Transverse colon (tissue), 4 donors: ENCODE results near the gene BHLHE40. TPM values are rescaled to one million over a fixed set of nuclear protein-coding genes. Genes with fewer than 3 reads are reported as not detected.

Experiments
- DNase-seq: peaks from one replicate; pipeline ENCODE4 v3.0.0-alpha.2; 2019
- H3K27ac ChIP-seq, 4 donors: fragments of 200-600 bp; sonication (generic); 2 replicates each; pipeline ENCODE4 v1.5.1; 2016 to 2018; ENCODE audit warnings: inconsistent platforms in 4 of 4
- H3K27me3 ChIP-seq: fragments of 200-600 bp; sonication (generic); 2 replicates; pipeline ENCODE4 v1.5.1; 2017; ENCODE audit warnings: inconsistent platforms
- H3K36me3 ChIP-seq, 4 donors: fragments of 200-600 bp; sonication (generic); 2 replicates each; pipeline ENCODE4 v1.5.1; 2017 to 2019; ENCODE audit warnings: inconsistent platforms in 4 of 4
- H3K4me1 ChIP-seq, 4 donors: fragments of 200-600 bp; sonication (generic); 2 replicates each; pipeline ENCODE4 v1.5.1; 2017 to 2020; ENCODE audit warnings: inconsistent platforms in 4 of 4
- H3K4me3 ChIP-seq, 4 donors: fragments of 200-600 bp; sonication (generic); 1 replicate in 1 of 4; 2 replicates in 3 of 4; pipeline versions ENCODE4 v1.5.1 to v1.6.1; 2017 to 2019; ENCODE audit warnings: inconsistent platforms in 4 of 4
- H3K9me3 ChIP-seq, 2 donors: fragments of 200-600 bp; sonication (generic); 2 replicates each; pipeline ENCODE4 v1.5.1; 2017 to 2019; ENCODE audit warnings: inconsistent platforms in 2 of 2
- EP300 ChIP-seq: sonication (generic); formaldehyde crosslinking; IDR thresholded peaks from one replicate; pipeline ENCODE4 v1.6.1; 2017; ENCODE audit warnings: antibody characterized with exemption, low read depth
- POLR2A ChIP-seq: fragments of 450-650 bp; IDR thresholded peaks from one replicate; pipeline ENCODE4 v1.6.1; 2016; ENCODE audit warnings: antibody characterized with exemption, mild to moderate bottlenecking, moderate library complexity
- POLR2AphosphoS5 ChIP-seq, 3 donors: sonication (generic); formaldehyde crosslinking; IDR thresholded peaks; one replicate each; pipeline ENCODE4 v1.6.1; 2016; ENCODE audit warnings: antibody characterized with exemption in 3 of 3
- WGBS, 2 donors: methylation state at CpG; one replicate each; pipeline ENCODE4 v1.1.5; 2018; ENCODE audit warnings: low coverage in 1 of 2; 5-methylcytosine and 5-hydroxymethylcytosine counted together
- in situ Hi-C, 4 donors: fragments of 200-750 bp; cut with MboI; loops; one replicate each; pipeline versions ENCODE4 v1.15.0 to v1.15.1; 2017; ENCODE audit warnings: low sequenced_read_pairs in 3 of 4, low pct_ligation_motif_present in 1 of 4, low pct_unique_long_range_greater_than_20kb in 1 of 4
- intact Hi-C: fragments of 100-400 bp; cut with DNase I; formaldehyde crosslinking; loops from one replicate; pipeline ENCODE4 v1.15.1; 2023; ENCODE audit warnings: low total_unique reads
- total RNA-seq, 4 donors: library from RNA; depleted of rRNA; stranded (reverse); fragments of >200 nt; gene quantifications; one replicate each; pipeline ENCODE4 v1.1.0, GENCODE V29; 2016
- TF ChIP-seq, protein P1 (sequence below), 5 experiments: fragments of 200-600 bp in 3 of 5; fragments of 450-650 bp in 2 of 5; sonication (generic) in 3 of 5; IDR thresholded peaks; 1 replicate in 2 of 5; 2 replicates in 3 of 5; pipeline ENCODE4 v1.5.1; 2016 to 2017; ENCODE audit warnings: antibody characterized with exemption in 5 of 5, inconsistent platforms in 3 of 5, mild to moderate bottlenecking in 2 of 5, moderate library complexity in 1 of 5

BHLHE40 gene
- total RNA-seq, 4 donors from 2014 or later: 13.4 to 50.9 (median 18.0) TPM

DNA sequence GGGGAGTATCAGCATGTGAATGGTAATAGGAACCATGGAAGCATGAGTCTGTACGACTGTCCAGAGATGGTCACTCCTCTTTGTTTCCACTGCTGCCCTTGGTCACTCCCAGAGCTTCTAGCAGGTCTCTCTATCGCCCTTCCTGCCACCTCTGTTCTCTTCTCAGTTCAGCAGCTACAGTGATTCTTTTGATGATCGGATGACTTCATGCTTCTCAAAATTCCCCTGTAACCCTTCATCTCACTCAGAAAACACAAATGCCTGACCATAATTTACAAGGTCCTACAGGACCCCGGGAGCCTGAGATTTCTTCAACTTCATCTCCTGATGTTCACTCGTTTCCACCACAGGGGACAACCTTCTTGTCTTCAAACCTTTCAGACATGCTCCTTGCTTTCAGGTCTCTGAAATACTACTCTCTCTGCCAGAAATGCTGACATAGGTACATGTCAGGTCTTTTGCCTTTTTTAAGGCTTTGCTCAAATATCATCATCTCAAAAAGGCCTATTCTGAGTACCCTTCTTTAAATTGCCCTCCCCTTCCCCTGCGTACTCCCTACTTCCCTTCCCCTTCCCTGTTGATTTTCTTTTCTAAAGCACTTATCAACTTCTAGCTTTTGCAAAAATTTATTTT lies 42.1 kb upstream of the BHLHE40 start:
- H3K9me3 ChIP-seq: no peaks in the 10 kb centered on the region
- TF ChIP-seq POLR2A (no peak), EP300 (no peak), POLR2AphosphoS5 (IDR thresholded peaks at IDR 0.05) (no peak)
- TF ChIP-seq, protein P1, sequence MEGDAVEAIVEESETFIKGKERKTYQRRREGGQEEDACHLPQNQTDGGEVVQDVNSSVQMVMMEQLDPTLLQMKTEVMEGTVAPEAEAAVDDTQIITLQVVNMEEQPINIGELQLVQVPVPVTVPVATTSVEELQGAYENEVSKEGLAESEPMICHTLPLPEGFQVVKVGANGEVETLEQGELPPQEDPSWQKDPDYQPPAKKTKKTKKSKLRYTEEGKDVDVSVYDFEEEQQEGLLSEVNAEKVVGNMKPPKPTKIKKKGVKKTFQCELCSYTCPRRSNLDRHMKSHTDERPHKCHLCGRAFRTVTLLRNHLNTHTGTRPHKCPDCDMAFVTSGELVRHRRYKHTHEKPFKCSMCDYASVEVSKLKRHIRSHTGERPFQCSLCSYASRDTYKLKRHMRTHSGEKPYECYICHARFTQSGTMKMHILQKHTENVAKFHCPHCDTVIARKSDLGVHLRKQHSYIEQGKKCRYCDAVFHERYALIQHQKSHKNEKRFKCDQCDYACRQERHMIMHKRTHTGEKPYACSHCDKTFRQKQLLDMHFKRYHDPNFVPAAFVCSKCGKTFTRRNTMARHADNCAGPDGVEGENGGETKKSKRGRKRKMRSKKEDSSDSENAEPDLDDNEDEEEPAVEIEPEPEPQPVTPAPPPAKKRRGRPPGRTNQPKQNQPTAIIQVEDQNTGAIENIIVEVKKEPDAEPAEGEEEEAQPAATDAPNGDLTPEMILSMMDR (IDR thresholded peaks at IDR 0.05): no peak
- H3K4me3 ChIP-seq: no peak overlapping the region
- H3K4me1 ChIP-seq: no peaks in the 10 kb centered on the region
- DNase-seq: no peak
- H3K36me3 ChIP-seq: no peaks in the 10 kb centered on the region
- in situ Hi-C loops (no loop called here), intact Hi-C loops (no loop called here)
- H3K27me3 ChIP-seq: no peaks in the 10 kb centered on the region
- WGBS, 2 donors: 86 to 92% methylated on average over 2 to 6 of the region's 6 CpGs
- no peak overlapping the region for H3K27ac ChIP-seq

DNA sequence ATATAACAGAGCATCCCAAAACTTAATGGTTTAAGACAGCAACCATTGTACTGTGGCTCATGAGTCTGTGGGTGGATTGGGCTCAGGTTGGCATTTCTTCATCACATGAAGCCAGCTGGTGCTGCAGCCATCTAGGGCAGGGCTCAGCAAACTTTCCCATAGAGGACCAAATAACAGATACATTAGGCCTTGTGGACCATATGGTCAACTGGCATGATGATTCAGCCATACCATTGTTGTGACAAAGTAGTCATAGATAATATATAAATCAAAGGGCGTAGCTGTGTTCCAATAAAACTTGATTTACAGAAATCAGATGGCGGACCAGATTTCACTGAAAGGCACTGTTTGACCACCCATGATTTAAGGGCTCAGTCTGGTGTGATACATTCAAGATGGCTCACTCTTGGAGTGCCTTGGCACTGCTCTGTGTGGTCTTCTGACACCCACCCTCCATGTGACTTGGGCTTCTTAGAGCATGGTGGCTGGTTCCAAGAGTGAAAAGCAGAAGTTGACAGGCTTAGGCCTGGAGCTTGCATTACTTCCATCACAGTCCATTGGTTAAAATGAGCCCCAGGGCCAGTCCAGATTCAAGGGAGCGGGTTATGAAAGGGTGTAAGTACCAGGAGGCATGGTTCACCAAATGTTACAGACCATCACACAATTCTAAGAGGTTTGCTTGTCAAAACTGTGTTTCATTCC lies 40.8 kb upstream of the BHLHE40 start:
- H3K9me3 ChIP-seq: no peaks in the 10 kb centered on the region
- no peak for DNase-seq
- H3K27me3 ChIP-seq: no peaks in the 10 kb centered on the region
- TF ChIP-seq EP300: no peak
- TF ChIP-seq POLR2A: no peak
- TF ChIP-seq, protein P1 (IDR thresholded peaks at IDR 0.05): no peak
- no peak for TF ChIP-seq POLR2AphosphoS5 (IDR thresholded peaks at IDR 0.05)
- H3K4me3 ChIP-seq: no peak overlapping the region
- H3K4me1 ChIP-seq: no peaks in the 10 kb centered on the region
- no peaks in the 10 kb centered on the region for H3K36me3 ChIP-seq
- 50 to 80% methylated on average over 2 to 3 of the region's 3 CpGs for WGBS, 2 donors
- no peak overlapping the region for H3K27ac ChIP-seq
- in situ Hi-C loops: no loop called here
- intact Hi-C loops: no loop called here

DNA sequence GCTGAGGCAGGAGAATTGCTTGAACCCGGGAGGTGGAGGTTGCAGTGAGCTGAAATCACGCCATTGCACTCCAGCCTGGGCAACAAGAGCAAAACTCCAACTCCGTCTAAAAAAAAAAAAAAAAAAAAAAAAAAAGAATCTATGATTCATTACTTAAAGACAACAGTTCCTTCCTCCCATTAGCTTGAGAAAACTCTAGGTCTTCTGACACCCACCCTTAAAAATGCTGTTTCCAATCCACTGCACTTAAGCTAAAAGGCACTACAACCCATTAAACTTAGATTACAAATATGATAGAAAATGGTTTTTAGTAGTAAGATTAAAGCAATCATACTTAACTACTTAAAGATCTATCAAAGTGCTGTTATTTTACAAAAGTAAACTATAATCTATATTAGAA lies 40.0 kb upstream of the BHLHE40 start:
- no peaks in the 10 kb centered on the region for H3K36me3 ChIP-seq
- no peaks in the 10 kb centered on the region for H3K4me1 ChIP-seq
- 84% methylated on average over 3 of the region's 3 CpGs; no CpG with 5 or more reads in 1 of the 2 donors for WGBS, 2 donors
- in situ Hi-C loops (no loop called here), intact Hi-C loops (no loop called here)
- DNase-seq: no peak
- H3K4me3 ChIP-seq: no peak overlapping the region
- TF ChIP-seq POLR2AphosphoS5 (IDR thresholded peaks at IDR 0.05) (no peak), POLR2A (no peak), EP300 (no peak)
- TF ChIP-seq, protein P1 (IDR thresholded peaks at IDR 0.05): no peak
- no peaks in the 10 kb centered on the region for H3K9me3 ChIP-seq
- no peaks in the 10 kb centered on the region for H3K27me3 ChIP-seq
- H3K27ac ChIP-seq: no peak overlapping the region

DNA sequence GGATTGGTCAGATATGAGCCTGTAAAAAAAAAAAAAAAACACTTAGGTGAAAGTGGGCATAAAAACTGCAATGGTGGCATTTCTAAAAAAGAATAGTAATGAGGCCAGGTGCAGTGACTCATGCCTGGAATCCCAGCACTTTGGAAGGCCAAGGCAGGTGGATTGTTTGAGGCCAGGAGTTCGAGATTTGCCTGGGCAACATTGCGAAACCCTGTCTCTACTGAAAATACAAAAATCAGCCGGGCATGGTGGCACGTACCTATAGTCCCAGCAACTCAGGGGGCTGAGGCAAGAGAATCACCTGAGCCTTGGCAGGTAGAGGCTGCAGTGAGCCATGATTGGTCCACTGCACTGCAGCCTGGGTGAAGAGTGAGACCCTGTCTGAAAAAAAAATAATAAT lies 38.3 kb upstream of the BHLHE40 start:
- TF ChIP-seq EP300 (no peak), POLR2AphosphoS5 (IDR thresholded peaks at IDR 0.05) (no peak), POLR2A (no peak)
- TF ChIP-seq, protein P1 (IDR thresholded peaks at IDR 0.05): no peak
- WGBS, 2 donors: 90 to 94% methylated on average over 2 to 4 of the region's 4 CpGs

More for the DNA sequence above, 38.3 kb upstream of the BHLHE40 start:
- Histone ChIP-seq H3K27me3 (no peaks in the 10 kb centered on the region), H3K4me3 (no peak overlapping the region), H3K4me1 (no peaks in the 10 kb centered on the region), H3K27ac (no peak overlapping the region), H3K36me3 (no peaks in the 10 kb centered on the region), H3K9me3 (no peaks in the 10 kb centered on the region)
- in situ Hi-C loops (no loop called here), intact Hi-C loops (no loop called here)
- DNase-seq: no peak
